HL-60/S4 (cell line): ENCODE results near the gene SEMA3G.

Experiments
- in situ Hi-C: fragments of 300-500 bp; cut with MboI; formaldehyde crosslinking; loops from 2 replicates; pipeline ENCODE4 v1.14.3; 2022; ENCODE audit warnings: low sequenced_read_pairs

The SEMA3G gene

GRCh38 chr3:52441091-52441771, 3.7 kb downstream of the SEMA3G start:
- in situ Hi-C loops, result no loop called here

GRCh38 chr3:52440671-52441070, 4.2 kb downstream of the SEMA3G start:
- in situ Hi-C loops, result no loop called here

GRCh38 chr3:52440249-52440551, 4.7 kb downstream of the SEMA3G start:
- in situ Hi-C loops, result no loop called here

- in situ Hi-C loops, result no loop called here
Observed at GRCh38 chr3:52439426-52440248, 5.3 kb downstream of the SEMA3G start.

- in situ Hi-C loops, result no loop called here
Observed at GRCh38 chr3:52438579-52439425, 6.1 kb downstream of the SEMA3G start.

GRCh38 chr3:52438104-52438376, 6.9 kb downstream of the SEMA3G start:
- in situ Hi-C loops, result no loop called here

GRCh38 chr3:52437326-52438103, 7.4 kb downstream of the SEMA3G start:
- in situ Hi-C loops, result no loop called here

GRCh38 chr3:52436500-52437149, 8.3 kb downstream of the SEMA3G start:
- in situ Hi-C loops, result no loop called here

GRCh38 chr3:52435246-52436101, 9.4 kb downstream of the SEMA3G start:
- in situ Hi-C loops, result no loop called here

- in situ Hi-C loops, result no loop called here
Observed at GRCh38 chr3:52434491-52435115, 10.3 kb downstream of the SEMA3G start.

GRCh38 chr3:52433996-52434479, 10.9 kb downstream of the SEMA3G start:
- in situ Hi-C loops, result no loop called here

GRCh38 chr3:52433328-52433995, 11.4 kb downstream of the SEMA3G start:
- in situ Hi-C loops, result no loop called here

GRCh38 chr3:52432691-52433141, 12.2 kb downstream of the SEMA3G start:
- in situ Hi-C loops, result no loop called here

GRCh38 chr3:52432225-52432624, 12.7 kb downstream of the SEMA3G start:
- in situ Hi-C loops, result no loop called here

- in situ Hi-C loops, result no loop called here
Observed at GRCh38 chr3:52431459-52432223, 13.3 kb downstream of the SEMA3G start.

- in situ Hi-C loops, result no loop called here
Observed at GRCh38 chr3:52430416-52430810, 14.5 kb downstream of the SEMA3G start.

GRCh38 chr3:52429779-52430415, 15.0 kb downstream of the SEMA3G start:
- in situ Hi-C loops, result no loop called here
